SIG-M5 treated with dmso at 0.1 percent for 504 hours (cell line): ENCODE results near the gene JTB.
"Not testable (repeated sequence)": the region's sequence is repeated elsewhere in the genome, so short reads cannot be mapped to it uniquely, and the experiment has no call there.

Experiments
- DNase-seq: peaks from one replicate; lab custom pipeline; 2025; ENCODE audit not compliant: unreplicated experiment; lab: John Stamatoyannopoulos, UW

JTB gene

DNA sequence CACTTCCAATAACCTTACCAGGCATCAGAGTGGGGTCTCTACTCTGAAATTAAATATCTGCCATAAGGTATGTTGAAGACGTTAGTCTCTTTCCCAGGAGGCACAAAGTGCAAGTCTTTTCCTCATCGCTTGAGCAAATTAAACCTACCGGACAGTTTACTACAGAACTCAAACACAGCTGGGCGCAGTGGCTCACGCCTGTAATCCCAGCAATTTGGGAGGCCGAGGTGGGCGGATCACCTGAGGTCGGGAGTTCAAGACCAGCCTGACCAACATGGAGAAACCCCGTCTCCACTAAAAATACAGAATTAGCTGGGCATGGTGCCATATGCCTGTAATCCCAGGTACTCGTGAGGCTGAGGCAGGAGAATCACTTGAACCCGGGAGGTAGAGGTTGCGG is 1.6 kb upstream of the JTB start:
- not testable (repeated sequence) for DNase-seq

DNA sequence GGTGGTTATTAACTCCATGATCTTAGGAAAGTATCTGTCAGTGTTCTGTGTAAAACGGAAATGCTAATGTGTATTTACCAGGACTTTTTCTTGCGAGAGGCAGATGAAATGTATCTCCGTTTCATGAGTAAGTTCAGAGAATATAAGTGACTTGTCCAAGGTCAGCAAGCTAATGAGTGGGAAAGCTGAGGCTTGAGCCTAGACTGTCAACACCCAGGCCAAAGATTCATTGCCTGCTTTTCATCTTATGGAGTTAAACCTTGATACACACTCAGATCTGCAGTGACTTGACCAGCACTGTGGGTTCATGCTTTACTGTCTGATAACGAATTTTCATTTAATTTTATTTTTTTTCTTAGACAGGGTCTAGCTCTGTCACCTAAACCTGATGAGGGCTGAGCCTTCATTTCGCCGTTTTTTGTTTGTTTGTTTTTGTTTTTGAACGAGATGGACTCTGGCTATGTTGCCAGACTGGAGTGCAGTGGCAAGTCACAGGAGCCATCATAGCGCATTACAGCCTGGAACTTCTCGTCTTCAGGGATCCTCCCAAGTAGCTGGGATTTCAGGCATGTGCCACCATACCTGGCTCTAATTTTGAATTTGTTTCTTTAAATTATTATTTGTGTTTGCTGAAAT is 918 bp upstream of the JTB start:
- DNase-seq, result no peak

- DNase-seq, result no peak
These were observed 640 bp downstream of the JTB start for GRCh38 chr1:153976819-153977249.

DNA sequence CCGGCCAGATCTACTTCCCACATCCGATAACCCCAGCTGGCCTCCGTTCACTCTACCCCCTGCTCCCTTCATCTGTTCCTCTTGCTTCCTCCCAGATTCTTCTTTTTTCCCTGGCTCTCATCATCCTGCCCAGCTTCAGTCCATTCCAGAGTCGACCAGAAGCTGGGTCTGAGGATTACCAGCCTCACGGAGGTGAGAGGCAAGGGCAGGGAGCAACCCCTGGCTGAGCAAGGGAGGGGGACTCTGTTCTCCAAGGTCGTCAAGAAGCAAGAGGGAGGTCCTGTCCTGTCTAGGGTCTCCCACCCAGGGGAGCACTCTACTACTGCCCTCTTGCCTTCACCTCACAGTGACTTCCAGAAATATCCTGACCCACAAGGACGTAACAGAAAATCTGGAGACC is 3.9 kb downstream of the JTB start:
- no peak for DNase-seq

GRCh38 chr1:153973071-153973470 is 4.4 kb downstream of the JTB start:
- DNase-seq, result no peak

GRCh38 chr1:153970346-153970745 is 7.1 kb downstream of the JTB start:
- no peak for DNase-seq

- DNase-seq, result no peak
These were observed 8.5 kb downstream of the JTB start for GRCh38 chr1:153968972-153969371.

- DNase-seq, result no peak
These were observed 9.1 kb downstream of the JTB start for GRCh38 chr1:153968408-153968807.

GRCh38 chr1:153968000-153968363 is 9.5 kb downstream of the JTB start:
- no peak for DNase-seq

DNA sequence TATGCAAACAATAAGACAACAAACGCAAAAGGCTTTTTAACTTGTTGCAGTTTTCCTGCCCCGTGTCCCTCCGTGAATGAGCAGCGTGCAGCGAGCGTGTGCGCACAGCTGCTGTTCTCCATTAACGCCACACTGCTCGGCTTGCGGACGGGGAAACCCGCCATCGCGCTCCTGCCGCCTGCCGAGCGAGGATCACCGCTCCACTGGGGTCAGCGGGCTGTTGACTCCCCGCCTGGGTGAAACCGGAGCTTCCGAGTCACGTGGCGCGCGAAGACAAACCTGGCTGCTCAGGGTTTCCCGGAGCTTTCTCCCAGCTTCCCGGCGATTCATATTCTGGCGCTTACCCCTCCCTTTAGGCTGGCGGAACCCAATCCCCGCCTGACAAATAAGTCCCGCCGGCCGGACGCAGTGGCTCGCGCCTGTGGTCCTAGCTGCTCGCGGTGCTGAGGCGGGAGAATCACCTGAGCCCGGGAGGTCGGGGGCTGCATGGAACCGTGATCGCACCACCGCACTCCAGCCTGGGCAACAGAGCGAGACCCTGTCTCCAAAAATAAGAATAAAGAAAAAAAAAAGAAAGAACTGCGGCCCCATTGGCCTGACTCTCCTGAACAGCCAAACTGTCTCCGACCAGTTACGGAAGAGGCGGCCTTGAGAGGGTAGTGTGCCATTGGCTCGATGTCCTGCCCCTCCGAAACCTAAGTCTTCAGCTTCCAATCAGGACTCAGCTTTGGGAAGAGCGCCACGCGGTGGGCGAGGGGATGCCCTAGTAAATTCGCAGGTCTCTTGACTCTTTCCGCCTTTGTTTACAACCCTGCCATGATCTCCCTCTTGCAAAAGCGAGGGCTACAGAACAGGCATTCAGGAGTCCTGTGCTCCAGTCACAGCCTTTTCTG is 10.1 kb downstream of the JTB start, which contains the start of gene CREB3L4:
Gene CREB3L4, plus strand, starts transcription at position 796 of the 893 bp plus-strand sequence. CDS start 624 bp downstream, outside the sequence.
- DNase-seq, result peak; percentile 100

DNA sequence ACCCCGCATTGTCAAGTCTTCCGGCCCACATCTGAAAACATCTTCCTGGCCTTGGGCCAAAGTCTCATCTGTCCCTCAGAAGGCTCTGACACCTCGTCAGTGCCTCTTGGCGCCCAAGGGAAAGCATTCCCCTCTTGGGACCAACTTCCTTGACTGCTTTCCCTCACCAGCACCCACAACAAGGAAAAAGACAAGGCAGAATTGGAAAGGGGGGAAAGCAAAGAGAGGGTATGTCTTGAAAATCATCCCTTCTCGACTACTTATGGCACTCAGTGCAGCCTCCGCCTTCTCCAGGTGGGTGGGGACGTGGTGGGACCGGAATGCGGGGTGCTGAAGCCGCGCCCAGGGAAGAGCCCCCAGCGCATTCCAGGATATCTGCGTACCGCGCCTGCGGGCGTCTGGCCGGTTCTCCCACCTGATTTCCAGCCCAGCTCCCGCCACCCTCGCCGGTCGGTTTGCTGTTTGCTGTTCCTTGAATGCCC is 13.6 kb downstream of the JTB start:
- DNase-seq, result peak; percentile 70

GRCh38 chr1:153963030-153963849 is 14.2 kb downstream of the JTB start, which contains the start of gene SLC39A1:
SLC39A1 (minus strand) TSS chr1:153963537; CDS start chr1:153962715, 822 bp downstream.
- DNase-seq, result peak; percentile 98

- peak; percentile 56 for DNase-seq
These were observed 15.1 kb downstream of the JTB start for GRCh38 chr1:153962088-153963029.

DNA sequence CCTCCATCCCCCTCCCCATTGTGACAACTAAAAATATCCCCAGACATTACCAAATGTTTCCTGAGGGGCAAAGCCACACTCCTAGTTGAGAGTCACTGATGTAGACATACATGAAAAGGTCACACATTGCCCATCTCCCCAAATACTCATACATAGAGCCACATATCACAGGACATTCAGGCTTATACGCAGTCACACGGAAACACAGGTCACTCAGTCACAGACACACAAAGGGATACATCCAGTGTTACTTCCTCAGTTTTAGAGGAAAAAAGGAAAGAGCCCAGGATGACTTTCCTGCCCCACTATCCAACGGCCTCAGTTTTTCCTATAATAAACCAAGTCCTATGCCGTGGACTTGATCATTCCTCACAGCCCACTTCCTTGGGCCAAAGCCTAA is 16.1 kb downstream of the JTB start:
- DNase-seq, result no peak

GRCh38 chr1:153960206-153960605 is 17.3 kb downstream of the JTB start:
- no peak for DNase-seq

DNA sequence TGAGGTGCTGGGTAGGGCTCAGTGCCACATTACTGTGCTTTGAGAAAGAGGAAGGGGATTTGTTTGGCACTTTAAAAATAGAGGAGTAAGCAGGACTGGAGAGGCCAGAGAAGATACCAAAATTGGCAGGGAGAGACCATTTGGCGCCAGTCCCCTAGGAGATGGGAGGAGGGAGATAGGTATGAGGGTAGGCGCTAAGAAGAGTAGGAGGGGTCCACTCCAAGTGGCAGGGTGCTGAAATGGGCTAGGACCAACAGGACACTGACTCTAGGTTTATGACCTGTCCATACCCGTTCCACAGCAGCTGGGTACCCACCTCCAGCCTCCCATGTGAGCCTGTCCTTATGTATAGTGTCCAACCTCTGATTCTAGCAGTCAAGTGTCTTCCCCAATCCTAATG is 18.0 kb downstream of the JTB start:
- no peak for DNase-seq

DNA sequence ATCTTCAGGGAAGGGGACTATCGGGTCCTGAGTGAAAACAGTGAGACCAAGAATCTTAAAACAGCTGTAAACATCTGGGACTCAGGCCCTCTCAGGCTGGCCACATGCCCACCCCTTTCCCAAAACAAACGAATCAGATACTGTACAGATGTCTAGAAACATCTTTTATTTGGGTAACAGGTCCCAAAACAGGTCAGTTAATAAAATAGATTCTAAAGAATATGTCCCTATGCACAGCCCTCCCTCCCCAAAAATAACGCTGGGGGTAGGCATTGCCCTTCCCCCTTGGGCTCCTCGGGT is 18.6 kb downstream of the JTB start:
- no peak for DNase-seq

- peak; percentile 100 for DNase-seq
These were observed 19.1 kb downstream of the JTB start, which contains the start of gene CRTC2 for GRCh38 chr1:153958111-153958960. CRTC2 (minus strand) TSS chr1:153958612; CDS start chr1:153958497, 115 bp downstream.

DNA sequence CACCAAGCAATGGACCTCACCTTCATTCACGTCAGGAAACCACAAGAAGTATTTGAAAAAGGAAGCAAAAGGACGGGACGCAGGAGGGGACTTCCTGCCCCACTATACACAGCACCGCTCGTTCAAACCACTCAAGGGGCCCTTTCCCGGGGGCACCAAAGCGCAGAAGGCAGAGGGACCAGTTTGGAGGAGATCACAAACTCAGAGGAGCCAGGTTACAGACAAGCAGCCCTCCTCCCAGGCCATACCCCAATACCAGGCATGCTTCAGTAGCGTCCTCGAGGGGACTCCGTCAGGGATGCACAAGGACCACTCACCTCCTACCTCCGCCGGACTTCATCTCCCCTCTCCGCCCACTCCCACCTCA is 19.7 kb downstream of the JTB start:
- DNase-seq, result peak; percentile 42
